IMR-90 (cell line): ENCODE measurements around the gene CACNA2D3. TPM values are rescaled to one million over a fixed set of nuclear protein-coding genes. Genes with fewer than 3 reads are reported as not detected.

Experiments
- ATAC-seq: fragments of 200-7000 bp; cut with Tn5 transposase; 2 replicates; pipeline ENCODE4 v1.9.1; 2020; ENCODE audit warnings: low read depth, mild to moderate bottlenecking, moderate library complexity
- BruUV-seq: library from RNA; stranded (reverse); fragments of 400-500 nt; replicated peaks from 2 replicates; lab custom pipeline; 2021; lab: Mats Ljungman, UMichigan
- CTCF ChIA-PET: fragments of 300-600 bp; formaldehyde crosslinking; extraction: SDS; loops from one replicate; lab custom pipeline; 2021; ENCODE audit warnings: antibody characterized with exemption; lab: Yijun Ruan, JAX
- POLR2A ChIA-PET: fragments of 300-600 bp; sonication (Branson Sonifier 250); formaldehyde crosslinking; loops from one replicate; lab custom pipeline; 2022; ENCODE audit warnings: antibody characterized with exemption; ENCODE audit not compliant: unreplicated experiment; lab: Charles Lee
- DNase-seq: peaks from one replicate; pipeline ENCODE4 v3.0.0; 2013
- H2AFZ ChIP-seq: replicated peaks from 2 replicates; pipeline ENCODE3; 2013; ENCODE audit warnings: low read length, mild to moderate bottlenecking; ENCODE audit not compliant: poor library complexity
- H2AK5ac ChIP-seq: 2 replicates; pipeline ENCODE4 v1.6.1; 2013; ENCODE audit warnings: low read depth, low read length, inconsistent platforms
- H2AK9ac ChIP-seq: replicated peaks from 2 replicates; pipeline ENCODE3; 2013; ENCODE audit warnings: mild to moderate bottlenecking, low read depth, low read length, moderate library complexity; ENCODE audit not compliant: poor library complexity
- H2BK120ac ChIP-seq: 2 replicates; pipeline ENCODE4 v1.6.1; 2013; ENCODE audit warnings: low read depth, low read length, inconsistent platforms
- H2BK15ac ChIP-seq: 3 replicates; pipeline ENCODE4 v1.6.1; 2013; ENCODE audit warnings: low read depth, low read length, inconsistent platforms
- H2BK20ac ChIP-seq: 2 replicates; pipeline ENCODE4 v1.6.1; 2013; ENCODE audit warnings: low read depth, mild to moderate bottlenecking, inconsistent platforms, low read length, moderate library complexity
- H2BK5ac ChIP-seq: 2 replicates; pipeline ENCODE4 v1.6.1; 2013; ENCODE audit warnings: mild to moderate bottlenecking, low read depth, low read length, inconsistent platforms; ENCODE audit not compliant: poor library complexity, severe bottlenecking
- H3K14ac ChIP-seq: replicated peaks from 2 replicates; pipeline ENCODE4 v1.6.1; 2013; ENCODE audit warnings: low read depth, low read length, inconsistent platforms
- H3K18ac ChIP-seq: 2 replicates; pipeline ENCODE4 v1.6.1; 2013; ENCODE audit warnings: low read depth, low read length, control low read depth
- H3K23ac ChIP-seq: 2 replicates; pipeline ENCODE4 v1.6.1; 2013; ENCODE audit warnings: low read depth, low read length, inconsistent platforms
- H3K27ac ChIP-seq: 2 replicates; pipeline ENCODE4 v1.5.1; 2013; ENCODE audit warnings: mild to moderate bottlenecking, control low read depth, low read length; ENCODE audit not compliant: insufficient read depth
- H3K27me3 ChIP-seq: 2 replicates; pipeline ENCODE4 v1.6.1; 2013; ENCODE audit warnings: low read length; ENCODE audit not compliant: control insufficient read depth, insufficient read depth
- H3K36me3 ChIP-seq: 2 replicates; pipeline ENCODE4 v1.6.1; 2013; ENCODE audit warnings: low read length, mixed read lengths; ENCODE audit not compliant: control insufficient read depth, insufficient read depth
- H3K4ac ChIP-seq: 2 replicates; pipeline ENCODE4 v1.6.1; 2013; ENCODE audit warnings: low read depth, low read length, inconsistent platforms
- H3K4me1 ChIP-seq: 2 replicates; pipeline ENCODE4 v1.6.1; 2013; ENCODE audit warnings: low read length, mixed read lengths; ENCODE audit not compliant: control insufficient read depth, insufficient read depth
- H3K4me2 ChIP-seq: 2 replicates; pipeline ENCODE4 v1.6.1; 2013; ENCODE audit warnings: low read depth, mild to moderate bottlenecking, control low read depth, low read length, moderate library complexity
- H3K4me3 ChIP-seq: 2 replicates; pipeline ENCODE4 v1.5.1; 2013; ENCODE audit warnings: low read depth, mild to moderate bottlenecking, control low read depth, low read length, moderate library complexity; ENCODE audit not compliant: insufficient read depth
- H3K56ac ChIP-seq: 2 replicates; pipeline ENCODE4 v1.6.1; 2013; ENCODE audit warnings: low read length, inconsistent platforms; ENCODE audit not compliant: insufficient read depth; ENCODE audit errors: extremely low read depth
- H3K79me1 ChIP-seq, 2 experiments: 2 replicates each; pipeline ENCODE4 v1.6.1; 2013; ENCODE audit warnings: low read length in 2 of 2, inconsistent platforms in 1 of 2, low read depth in 1 of 2
- H3K9ac ChIP-seq: 2 replicates; pipeline ENCODE4 v1.6.1; 2013; ENCODE audit warnings: low read depth, low read length, control low read depth
- H3K9me1 ChIP-seq: 2 replicates; pipeline ENCODE4 v1.6.1; 2013; ENCODE audit warnings: low read length, inconsistent platforms; ENCODE audit not compliant: insufficient read depth
- H3K9me3 ChIP-seq: 2 replicates; pipeline ENCODE4 v1.6.1; 2013; ENCODE audit warnings: low read length; ENCODE audit not compliant: control insufficient read depth, insufficient read depth
- H4K20me1 ChIP-seq: 2 replicates; pipeline ENCODE4 v1.6.1; 2013; ENCODE audit warnings: low read length, inconsistent platforms; ENCODE audit not compliant: insufficient read depth
- H4K5ac ChIP-seq: 2 replicates; pipeline ENCODE4 v1.6.1; 2013; ENCODE audit warnings: mild to moderate bottlenecking, low read depth, low read length, control low read depth
- H4K8ac ChIP-seq, 2 experiments: 2 replicates each; pipeline ENCODE4 v1.6.1; 2013; ENCODE audit warnings: low read depth in 2 of 2, low read length in 2 of 2, control low read depth in 1 of 2, inconsistent platforms in 1 of 2
- H4K91ac ChIP-seq: 2 replicates; pipeline ENCODE4 v1.6.1; 2013; ENCODE audit warnings: low read depth, low read length, inconsistent platforms; ENCODE audit not compliant: insufficient read depth
- CEBPB ChIP-seq: IDR thresholded peaks from 2 replicates; pipeline ENCODE4 v1.6.1; 2012; ENCODE audit warnings: low read depth, low read length, improper control_type of control experiment
- CTCF ChIP-seq: conservative IDR thresholded peaks from 2 replicates; pipeline ENCODE4 v1.5.1; 2012; ENCODE audit warnings: mild to moderate bottlenecking, low read depth, low read length, improper control_type of control experiment
- ELK1 ChIP-seq: fragments of 150-350 bp; IDR thresholded peaks from 2 replicates; pipeline ENCODE4 v1.6.1; 2016; ENCODE audit warnings: low read depth, mild to moderate bottlenecking, low read length, moderate library complexity, borderline replicate concordance
- MAZ ChIP-seq: IDR thresholded peaks from 2 replicates; pipeline ENCODE4 v1.6.1; 2012; ENCODE audit warnings: low read depth, mild to moderate bottlenecking, low read length, improper control_type of control experiment, moderate library complexity, borderline replicate concordance
- MXI1 ChIP-seq: IDR thresholded peaks from 2 replicates; pipeline ENCODE4 v1.6.1; 2012; ENCODE audit warnings: low read depth, mild to moderate bottlenecking, low read length, moderate library complexity, borderline replicate concordance
- POLR2A ChIP-seq: IDR thresholded peaks from 2 replicates; pipeline ENCODE4 v1.6.1; 2012; ENCODE audit warnings: mild to moderate bottlenecking, low read depth, low read length
- RAD21 ChIP-seq: IDR thresholded peaks from 2 replicates; pipeline ENCODE4 v1.6.1; 2012; ENCODE audit warnings: low read length, improper control_type of control experiment
- RCOR1 ChIP-seq: IDR thresholded peaks from 2 replicates; pipeline ENCODE4 v1.6.1; 2012; ENCODE audit warnings: mild to moderate bottlenecking, low read length, improper control_type of control experiment; ENCODE audit not compliant: insufficient replicate concordance
- RFX5 ChIP-seq: IDR thresholded peaks from 2 replicates; pipeline ENCODE4 v1.8.0; 2012; ENCODE audit warnings: low read depth, mild to moderate bottlenecking, low read length, moderate library complexity
- SMC3 ChIP-seq: fragments of 150-350 bp; IDR thresholded peaks from 2 replicates; pipeline ENCODE4 v1.6.1; 2016; ENCODE audit warnings: low read depth, mild to moderate bottlenecking, antibody characterized with exemption, low read length, moderate library complexity
- USF2 ChIP-seq: fragments of 150-350 bp; IDR thresholded peaks from 2 replicates; pipeline ENCODE4 v1.6.1; 2017; ENCODE audit warnings: mild to moderate bottlenecking, antibody characterized with exemption, low read length, low read depth
- WGBS, 2 experiments: methylation state at CpG; one replicate each; pipeline versions ENCODE4 v1.1.5 to v1.1.7; 2013; ENCODE audit warnings: missing lambda C conversion rate in 2 of 2; ENCODE audit not compliant: insufficient read length in 1 of 2; ENCODE audit errors: extremely low coverage in 2 of 2; 5-methylcytosine and 5-hydroxymethylcytosine counted together
- dilution Hi-C: fragments of 300-500 bp; cut with HindIII; formaldehyde crosslinking; loops from one replicate; pipeline ENCODE4 v1.14.3; 2018; ENCODE audit warnings: low sequenced_read_pairs; ENCODE audit not compliant: unreplicated experiment
- in situ Hi-C: fragments of 300-500 bp; cut with MboI; formaldehyde crosslinking; loops from 3 replicates; pipeline ENCODE4 v1.14.3; 2019; ENCODE audit warnings: low sequenced_read_pairs, inconsistent platforms, mixed read lengths
- intact Hi-C: fragments of 100-400 bp; cut with micrococcal nuclease; formaldehyde crosslinking; loops from 2 replicates; pipeline ENCODE4 v1.10.0; 2022
- polyA plus RNA-seq, 3 experiments: library from polyadenylated mRNA; depleted of rRNA; stranded (reverse); fragments of >200 nt; gene quantifications; 2 replicates each; pipeline ENCODE4 v1.2.3, GENCODE V29; 2012; ENCODE audit warnings: low replicate concordance in 1 of 3
- total RNA-seq: library from RNA; depleted of rRNA; stranded (reverse); fragments of >200 nt; gene quantifications from 2 replicates; pipeline ENCODE4 v1.2.3, GENCODE V29; 2012

The CACNA2D3 gene
- total and polyA plus RNA-seq, 2 of the 4 experiments (the other 2 are of a cell fraction), result 0.36 to 0.41 TPM

- in situ Hi-C loops (no loop called here), intact Hi-C loops (no loop called here), dilution Hi-C loops (no loop called here)
- DNase-seq (no peak), ATAC-seq (no peak)
- TF ChIP-seq RCOR1, result no peak
- TF ChIP-seq USF2, result no peak
- TF ChIP-seq MXI1, result no peak
- no peak for TF ChIP-seq ELK1
- no peak for TF ChIP-seq RFX5
- TF ChIP-seq RAD21, result no peak
- TF ChIP-seq CEBPB, result no peak
- no peak for TF ChIP-seq POLR2A
- no peak for TF ChIP-seq CTCF
- TF ChIP-seq MAZ, result no peak
- TF ChIP-seq SMC3, result no peak
- no TSS peak for BruUV-seq
- no peaks in the 10 kb centered on the region for H3K36me3 ChIP-seq
- no CpG with 5 or more reads among the region's 8 CpGs for WGBS, 2 experiments
- H3K4me2 ChIP-seq, result no peak overlapping the region
- H2AK5ac ChIP-seq, result no peak overlapping the region
- peaks cover 8% of the 10 kb centered on the region; the same call in 1 of the 2 replicates for H3K9me3 ChIP-seq
- H3K27ac ChIP-seq, result no peak overlapping the region
- POLR2A ChIA-PET, result no interaction called here
- no peak overlapping the region for H4K91ac ChIP-seq
- CTCF ChIA-PET, result no interaction called here
- no peaks in the 10 kb centered on the region for H3K27me3 ChIP-seq
- H3K4ac ChIP-seq, result no peak overlapping the region
- H2BK15ac ChIP-seq, result no peak overlapping the region
- H4K20me1 ChIP-seq, result no peaks in the 10 kb centered on the region
- no peak overlapping the region for H3K18ac ChIP-seq
- H3K79me1 ChIP-seq, result no peaks in the 10 kb centered on the region
- no peak overlapping the region for H3K23ac ChIP-seq
- H3K14ac ChIP-seq, result no peak overlapping the region
- no peaks in the 10 kb centered on the region for H3K9me1 ChIP-seq
- H2BK20ac ChIP-seq, result no peak overlapping the region
- no peak overlapping the region for H3K4me3 ChIP-seq
- H3K4me1 ChIP-seq, result no peaks in the 10 kb centered on the region
- no peak overlapping the region for H2BK120ac ChIP-seq
- H2BK5ac ChIP-seq, result no peak overlapping the region
- no peak overlapping the region for H2AK9ac ChIP-seq
- no peak overlapping the region for H4K8ac ChIP-seq
- no peak overlapping the region for H3K56ac ChIP-seq
- H3K9ac ChIP-seq, result no peak overlapping the region
- no peak overlapping the region for H2AFZ ChIP-seq
- H4K5ac ChIP-seq, result no peak overlapping the region
Measured at GRCh38 chr3:54481606-54482365, 359.4 kb downstream of the CACNA2D3 start.
